HG03432 (cell line): Measurements from ENCODE around the gene PDZD4.

ENCODE experiments used
- ATAC-seq: cut with Tn5 transposase; IDR thresholded peaks from one replicate; pipeline ENCODE4 v1.9.1; 2021; ENCODE audit warnings: mild to moderate bottlenecking, moderate library complexity; ENCODE audit not compliant: unreplicated experiment

Gene PDZD4

DNA sequence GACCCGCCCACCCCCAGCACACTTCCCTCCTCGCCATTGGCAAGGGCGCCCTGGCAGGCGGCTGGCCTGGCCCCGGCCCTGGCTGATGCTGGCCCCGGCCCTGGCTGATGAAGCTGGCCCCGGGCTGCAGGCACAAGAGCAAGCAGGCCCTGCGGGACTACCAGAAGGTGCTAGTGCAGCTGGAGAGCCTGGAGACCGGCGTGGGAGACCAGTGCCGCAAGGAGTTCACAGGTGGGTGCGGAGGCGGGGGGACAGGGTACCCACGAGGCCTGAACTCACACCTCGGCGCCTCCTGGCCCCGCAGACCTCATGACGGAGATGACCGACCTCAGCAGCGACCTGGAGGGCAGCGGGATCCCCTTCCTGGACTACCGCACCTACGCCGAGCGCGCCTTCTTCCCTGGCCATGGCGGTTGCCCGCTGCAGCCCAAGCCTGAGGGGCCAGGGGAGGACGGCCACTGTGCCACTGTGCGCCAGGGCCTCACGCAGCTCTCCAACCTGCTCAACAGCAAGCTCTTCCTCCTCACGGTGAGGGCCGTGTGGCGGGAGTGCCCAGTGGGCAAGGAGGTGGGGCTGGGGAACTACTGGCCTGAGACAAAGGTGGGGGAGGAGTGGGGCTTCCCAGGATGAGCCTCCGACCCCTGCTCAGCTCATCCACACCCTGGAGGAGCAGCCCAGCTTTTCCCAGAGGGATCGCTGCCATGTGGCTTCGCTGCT lies 55.6 kb downstream of the PDZD4 start:
- no peak for ATAC-seq

DNA sequence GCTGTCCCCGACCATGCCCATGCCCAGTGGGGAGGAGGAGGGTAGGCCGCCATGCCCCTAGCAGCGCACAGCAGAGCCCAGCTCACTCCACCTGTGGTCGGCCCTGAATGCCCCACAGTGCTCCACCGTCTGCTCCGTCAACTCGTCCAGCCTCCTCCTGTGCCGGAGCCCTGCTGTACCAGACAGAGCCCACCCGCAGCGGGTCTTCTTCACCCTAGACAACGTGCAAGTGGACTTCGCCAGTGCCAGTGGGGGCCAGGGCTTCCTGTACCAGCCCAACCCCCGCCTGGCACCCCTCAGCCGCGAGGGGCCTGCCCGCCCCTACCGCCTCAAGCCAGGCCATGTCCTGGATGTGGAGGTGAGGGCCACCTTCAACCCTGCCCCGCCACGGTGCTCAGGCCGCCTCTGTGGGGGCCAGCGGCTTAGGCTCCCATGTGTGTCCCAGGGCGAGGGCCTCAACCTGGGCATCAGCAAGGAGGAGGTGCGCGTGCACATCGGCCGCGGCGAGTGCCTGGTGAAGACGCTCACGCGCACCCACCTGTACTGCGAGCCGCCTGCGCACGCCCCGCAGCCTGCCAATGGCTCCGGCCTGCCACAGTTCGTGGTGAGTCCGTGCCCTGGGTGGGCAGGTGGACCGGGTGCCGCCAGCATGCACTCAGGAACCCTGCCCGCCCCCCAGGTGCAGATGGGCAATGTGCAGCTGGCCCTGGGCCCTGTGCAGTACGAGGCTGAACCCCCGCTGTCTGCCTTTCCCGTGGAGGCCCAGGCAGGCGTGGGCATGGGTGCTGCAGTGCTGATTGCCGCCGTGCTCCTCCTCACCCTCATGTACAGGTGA lies 56.4 kb downstream of the PDZD4 start:
- ATAC-seq = no peak

- no peak for ATAC-seq
These were observed 57.1 kb downstream of the PDZD4 start for GRCh38 chrX:153773218-153773611.

- ATAC-seq = no peak
These were observed 57.8 kb downstream of the PDZD4 start for GRCh38 chrX:153772316-153773217.

DNA sequence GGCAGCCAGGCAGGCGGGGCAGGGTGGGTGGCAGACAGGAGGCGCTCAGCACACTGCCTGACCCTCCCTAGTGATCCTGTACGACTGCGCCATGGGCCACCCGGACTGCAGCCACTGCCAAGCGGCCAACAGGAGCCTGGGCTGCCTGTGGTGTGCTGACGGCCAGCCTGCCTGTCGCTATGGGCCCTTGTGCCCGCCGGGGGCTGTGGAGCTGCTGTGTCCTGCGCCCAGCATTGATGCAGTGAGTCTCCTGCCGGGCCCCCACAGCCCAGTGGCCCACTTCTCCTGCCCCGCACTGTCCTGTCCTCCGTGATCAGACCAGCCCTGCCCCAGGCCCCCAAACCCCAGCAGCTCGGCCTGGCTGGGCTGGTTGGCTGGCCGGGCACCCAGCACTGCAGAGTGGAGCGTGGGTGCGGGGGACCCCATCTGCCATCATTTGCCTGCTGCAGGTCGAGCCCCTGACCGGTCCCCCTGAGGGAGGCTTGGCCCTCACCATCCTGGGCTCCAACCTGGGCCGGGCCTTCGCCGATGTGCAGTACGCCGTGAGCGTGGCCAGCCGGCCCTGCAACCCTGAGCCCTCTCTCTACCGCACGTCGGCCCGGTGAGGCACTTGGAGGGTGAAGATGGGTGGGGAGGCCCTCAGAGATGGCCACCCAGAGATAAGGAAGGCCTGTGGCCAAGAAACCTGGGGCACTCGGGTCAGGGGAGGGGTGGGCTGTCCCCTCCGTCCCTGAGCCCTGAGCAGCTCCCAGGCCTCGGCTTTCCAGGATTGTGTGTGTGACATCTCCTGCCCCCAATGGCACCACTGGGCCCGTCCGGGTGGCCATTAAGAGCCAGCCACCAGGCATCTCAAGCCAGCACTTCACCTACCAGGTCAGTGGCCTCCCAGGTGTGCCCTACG lies 58.7 kb downstream of the PDZD4 start:
- ATAC-seq = no peak

DNA sequence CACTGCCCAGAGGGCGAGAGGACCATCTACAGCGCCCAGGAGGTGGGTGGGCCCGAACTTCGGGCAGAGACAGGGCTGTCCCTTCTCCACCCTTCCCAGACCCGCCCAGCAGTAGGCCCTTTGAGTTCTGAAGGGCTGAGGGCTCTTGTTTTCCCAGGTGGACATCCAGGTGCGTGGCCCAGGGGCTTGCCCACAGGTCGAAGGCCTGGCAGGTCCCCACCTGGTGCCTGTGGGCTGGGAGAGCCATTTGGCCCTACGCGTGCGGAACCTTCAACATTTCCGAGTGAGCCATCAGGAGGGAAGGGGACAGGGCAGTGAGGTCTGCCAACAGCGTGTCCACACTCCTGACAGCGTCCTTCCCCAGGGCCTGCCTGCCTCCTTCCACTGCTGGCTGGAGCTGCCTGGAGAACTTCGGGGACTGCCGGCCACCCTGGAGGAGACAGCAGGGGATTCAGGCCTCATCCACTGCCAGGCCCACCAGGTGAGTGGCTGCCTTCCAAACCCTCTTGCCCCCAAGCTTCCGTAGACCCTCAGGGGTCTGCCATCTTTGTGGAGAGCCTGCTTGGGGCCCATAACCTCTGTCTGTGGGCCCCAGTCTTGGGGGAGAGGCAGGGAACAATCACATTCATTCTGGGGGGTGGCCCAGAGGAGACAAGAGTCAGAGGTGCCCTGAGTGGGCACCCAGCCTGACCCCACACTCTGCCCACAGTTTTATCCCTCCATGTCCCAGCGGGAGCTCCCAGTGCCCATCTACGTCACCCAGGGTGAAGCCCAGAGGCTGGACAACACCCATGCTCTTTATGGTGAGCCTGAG lies 59.5 kb downstream of the PDZD4 start:
- no peak for ATAC-seq

DNA sequence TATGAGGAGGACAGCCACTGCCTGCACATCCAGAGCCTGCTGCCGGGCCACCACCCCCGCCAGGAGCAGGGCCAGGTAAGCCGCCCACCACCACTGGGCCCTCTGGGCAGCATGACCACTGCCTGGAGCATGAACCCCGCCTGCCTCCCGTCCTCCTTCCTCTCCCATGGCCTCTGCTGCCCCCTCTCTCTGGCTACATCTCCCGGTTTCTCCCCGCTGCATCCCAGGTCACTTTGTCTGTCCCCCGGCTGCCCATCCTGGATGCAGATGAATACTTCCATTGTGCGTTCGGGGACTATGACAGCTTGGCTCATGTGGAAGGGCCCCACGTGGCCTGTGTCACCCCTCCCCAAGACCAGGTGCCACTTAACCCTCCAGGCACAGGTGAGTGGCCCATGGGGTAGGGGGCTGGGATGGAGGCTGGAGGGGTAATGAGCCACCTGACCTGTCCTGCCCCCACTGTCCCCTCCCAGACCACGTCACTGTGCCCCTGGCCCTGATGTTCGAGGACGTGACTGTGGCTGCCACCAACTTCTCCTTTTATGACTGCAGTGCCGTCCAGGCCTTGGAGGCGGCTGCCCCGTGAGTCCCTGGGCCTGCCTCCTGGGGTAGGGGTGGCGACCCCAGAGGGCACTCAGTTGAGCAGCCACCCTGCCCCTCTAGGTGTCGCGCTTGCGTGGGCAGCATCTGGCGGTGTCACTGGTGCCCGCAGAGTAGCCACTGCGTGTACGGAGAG lies 60.3 kb downstream of the PDZD4 start:
- ATAC-seq = no peak

DNA sequence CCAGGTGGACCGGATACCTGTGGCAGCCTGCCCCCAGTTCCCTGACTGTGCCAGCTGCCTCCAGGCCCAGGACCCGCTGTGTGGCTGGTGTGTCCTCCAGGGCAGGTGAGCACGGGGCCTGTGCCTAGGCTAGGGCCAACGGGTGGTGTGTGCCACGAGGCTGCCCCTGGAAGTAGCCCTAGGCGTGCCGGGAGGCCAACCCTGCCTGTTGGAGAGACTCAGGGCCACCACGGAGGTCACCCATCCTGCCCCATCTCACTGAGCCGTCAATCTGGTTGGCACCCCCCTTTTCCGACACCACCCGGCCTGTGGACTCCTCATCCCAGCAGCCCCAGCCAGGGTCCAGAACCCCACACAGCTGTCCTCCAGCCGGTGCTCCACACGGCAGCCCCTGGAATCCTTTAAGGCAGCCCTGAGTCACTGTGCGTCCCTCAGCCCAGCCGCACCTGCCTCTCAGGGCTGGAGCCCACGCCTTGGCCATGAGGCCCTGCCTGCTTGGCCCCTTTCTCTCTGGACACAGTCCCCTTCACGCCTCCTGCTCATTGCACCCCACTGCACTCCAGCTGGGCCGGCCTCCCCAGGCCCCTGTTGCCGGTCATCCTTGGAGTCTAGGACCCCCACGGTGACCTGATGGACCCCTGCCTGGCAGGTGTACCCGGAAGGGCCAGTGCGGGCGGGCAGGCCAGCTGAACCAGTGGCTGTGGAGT lies 61.0 kb downstream of the PDZD4 start:
- no peak for ATAC-seq

GRCh38 chrX:153768311-153769157 lies 61.8 kb downstream of the PDZD4 start:
- ATAC-seq = no peak

DNA sequence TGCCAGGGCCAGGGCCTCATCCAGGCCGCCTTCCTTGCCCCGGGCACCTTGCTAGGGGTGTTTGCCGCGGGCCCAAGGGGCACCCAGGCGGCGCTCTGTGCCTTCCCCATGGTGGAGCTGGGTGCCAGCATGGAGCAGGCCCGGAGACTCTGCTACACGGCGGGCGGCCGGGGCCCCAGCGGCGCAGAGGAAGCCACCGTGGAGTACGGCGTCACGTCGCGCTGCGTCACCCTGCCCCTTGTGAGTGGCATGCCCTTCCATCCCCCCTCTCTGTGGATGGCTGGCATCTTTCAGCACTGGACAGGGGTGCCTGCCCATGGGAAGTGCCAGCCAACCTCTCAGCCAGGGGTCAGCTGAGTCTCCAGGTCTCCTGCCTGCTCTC lies 62.7 kb downstream of the PDZD4 start:
- no peak for ATAC-seq

DNA sequence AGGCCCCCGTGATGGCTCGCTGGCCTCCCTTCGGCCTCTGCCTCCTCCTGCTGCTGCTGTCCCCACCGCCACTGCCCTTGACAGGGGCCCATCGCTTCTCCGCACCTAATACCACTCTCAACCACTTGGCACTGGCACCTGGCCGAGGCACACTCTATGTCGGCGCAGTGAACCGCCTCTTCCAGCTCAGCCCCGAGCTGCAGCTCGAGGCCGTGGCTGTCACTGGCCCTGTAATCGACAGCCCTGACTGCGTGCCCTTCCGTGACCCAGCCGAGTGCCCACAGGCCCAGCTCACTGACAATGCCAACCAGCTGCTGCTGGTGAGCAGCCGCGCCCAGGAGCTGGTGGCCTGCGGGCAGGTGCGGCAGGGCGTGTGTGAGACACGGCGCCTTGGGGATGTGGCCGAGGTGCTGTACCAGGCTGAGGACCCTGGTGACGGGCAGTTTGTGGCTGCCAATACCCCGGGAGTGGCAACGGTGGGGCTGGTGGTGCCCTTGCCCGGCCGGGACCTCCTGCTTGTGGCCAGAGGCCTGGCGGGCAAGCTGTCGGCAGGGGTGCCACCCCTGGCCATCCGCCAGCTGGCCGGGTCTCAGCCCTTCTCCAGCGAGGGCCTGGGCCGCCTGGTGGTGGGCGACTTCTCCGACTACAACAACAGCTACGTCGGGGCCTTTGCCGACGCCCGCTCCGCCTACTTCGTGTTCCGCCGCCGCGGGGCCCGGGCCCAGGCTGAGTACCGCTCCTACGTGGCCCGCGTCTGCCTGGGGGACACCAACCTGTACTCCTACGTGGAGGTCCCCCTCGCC lies 63.3 kb downstream of the PDZD4 start:
- no peak for ATAC-seq

DNA sequence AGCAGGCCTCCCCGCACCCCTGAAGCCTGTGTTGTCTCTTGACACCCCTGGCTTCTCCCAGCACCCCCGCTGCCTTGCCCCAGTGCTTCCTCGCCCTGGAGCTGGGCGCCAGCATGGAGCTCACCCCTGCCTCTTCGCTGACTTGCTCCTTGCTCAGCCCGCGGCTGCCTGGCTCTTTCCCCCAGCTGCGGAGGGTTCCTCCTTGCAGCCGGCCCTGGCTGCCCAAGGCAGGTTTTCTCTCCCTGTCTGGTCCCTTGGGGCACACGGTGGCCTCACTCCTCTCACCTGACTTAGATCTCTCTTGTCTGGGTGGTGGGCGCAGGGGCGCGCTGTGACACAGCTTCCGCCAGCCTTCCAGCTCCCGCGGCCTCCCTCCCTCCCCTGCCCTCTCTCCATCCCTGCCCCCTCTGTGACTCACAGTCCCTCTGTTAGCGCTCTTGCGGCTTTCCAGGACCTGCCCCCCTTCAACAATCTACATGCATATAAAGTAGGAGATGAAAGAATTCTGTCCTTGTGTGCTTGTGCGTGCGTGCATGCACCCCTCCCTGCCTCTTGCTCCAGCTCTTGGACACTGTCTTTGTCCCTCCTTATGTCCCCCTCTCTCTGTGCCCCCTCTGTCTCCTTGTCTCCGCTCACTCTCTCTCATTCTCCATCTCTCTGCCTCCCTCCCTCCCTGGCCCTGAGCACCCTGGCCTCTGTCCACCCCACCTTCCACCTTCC lies 64.1 kb downstream of the PDZD4 start:
- ATAC-seq = no peak

DNA sequence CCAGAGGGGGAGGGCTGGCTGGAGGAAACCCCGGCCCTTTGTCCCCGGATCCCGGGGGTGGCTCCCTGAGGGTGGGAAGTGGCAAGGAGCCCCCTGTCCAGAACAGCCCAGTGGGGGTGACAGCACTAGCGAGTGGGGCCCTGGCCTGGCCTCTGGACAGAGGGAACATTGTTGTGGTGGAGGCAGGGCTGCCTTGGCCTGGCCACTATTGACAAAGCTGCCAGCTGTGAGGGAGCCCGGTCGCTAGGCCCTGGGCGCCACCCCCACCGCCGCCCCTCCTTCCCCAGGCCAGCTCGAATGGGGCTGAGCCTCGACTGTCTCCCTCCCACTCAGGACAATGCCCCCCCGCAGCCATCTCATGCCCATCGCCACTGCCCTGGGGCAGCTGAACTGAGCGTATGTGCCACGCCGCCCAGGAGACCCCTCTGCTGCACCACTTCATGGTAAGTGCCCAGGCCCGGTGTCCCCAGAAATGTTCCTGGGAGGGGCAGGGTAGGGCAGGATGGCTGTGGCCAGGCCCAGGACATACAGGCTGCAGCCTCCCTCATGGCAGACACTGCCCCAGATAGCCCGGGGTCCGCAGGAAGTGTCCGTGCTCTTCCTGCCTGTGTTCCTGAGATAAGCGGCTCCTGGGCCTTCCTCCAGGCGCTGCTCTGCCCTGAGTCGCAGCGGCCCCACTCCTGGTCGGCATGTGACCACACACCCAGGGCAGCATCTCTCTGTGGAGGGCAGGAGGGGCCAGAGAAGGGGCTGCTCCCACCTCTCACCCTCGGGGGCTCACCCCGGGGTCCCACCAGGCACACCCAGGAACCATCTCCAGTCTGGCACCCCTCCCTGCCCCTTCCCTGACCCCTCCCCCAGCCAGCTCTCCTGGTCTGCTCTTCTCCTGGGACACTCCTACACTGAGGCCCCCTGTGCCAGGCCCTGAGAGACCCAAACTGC lies 64.9 kb downstream of the PDZD4 start:
- ATAC-seq = no peak

GRCh38 chrX:153764786-153765137 lies 65.6 kb downstream of the PDZD4 start:
- no peak for ATAC-seq
